ENCODE data around the gene CBFB.

The CBFB gene

GRCh38 chr16:67129422-67129821, 100.5 kb downstream of the CBFB start:
- H3K4me1 ChIP-seq (ENCODE audit: low read length), result no peaks in the 10 kb centered on the region
- peaks cover 18% of the 10 kb centered on the region for H3K36me3 ChIP-seq (replicated peaks; ENCODE audit: low read depth, low read length)
- no peak overlapping the region for H3K4me3 ChIP-seq (ENCODE audit: low read length)
- no peak for TF ChIP-seq EZH2phosphoT487 (IDR thresholded peaks at IDR 0.05; ENCODE audit: low read depth)
- no peak for TF ChIP-seq CTCF (IDR thresholded peaks at IDR 0.05; ENCODE audit: low read depth, low read length)
- no peak overlapping the region for H3K9ac ChIP-seq (ENCODE audit: low read length)
- H3K79me2 ChIP-seq (ENCODE audit: low read length), result no peaks in the 10 kb centered on the region
- no peak overlapping the region for H3K27ac ChIP-seq (ENCODE audit: low read length)
- H2AFZ ChIP-seq (ENCODE audit: low read depth, low read length), result no peak overlapping the region
- H3K27me3 ChIP-seq (ENCODE audit: low read depth, low read length), result no peaks in the 10 kb centered on the region
- no peaks in the 10 kb centered on the region; the same call in 1 of the 2 replicates for H4K20me1 ChIP-seq (ENCODE audit: insufficient read depth, low read length)
- no peak overlapping the region for H3K4me2 ChIP-seq (ENCODE audit: low read length)
- H3K9me3 ChIP-seq (ENCODE audit: insufficient read depth, low read length), result no peaks in the 10 kb centered on the region

GRCh38 chr16:67137605-67138004, 108.7 kb downstream of the CBFB start:
- H3K27me3 ChIP-seq (ENCODE audit: low read depth, low read length), result no peaks in the 10 kb centered on the region
- H3K4me2 ChIP-seq (ENCODE audit: low read length), result no peak overlapping the region
- TF ChIP-seq CTCF (IDR thresholded peaks at IDR 0.05; ENCODE audit: low read depth, low read length), result no peak
- no peak for TF ChIP-seq EZH2phosphoT487 (IDR thresholded peaks at IDR 0.05; ENCODE audit: low read depth)
- H3K27ac ChIP-seq (ENCODE audit: low read length), result no peak overlapping the region
- H3K9me3 ChIP-seq (ENCODE audit: insufficient read depth, low read length), result no peaks in the 10 kb centered on the region
- no peak overlapping the region for H3K4me3 ChIP-seq (ENCODE audit: low read length)
- no peak overlapping the region for H2AFZ ChIP-seq (ENCODE audit: low read depth, low read length)
- no peaks in the 10 kb centered on the region for H3K79me2 ChIP-seq (ENCODE audit: low read length)
- H3K4me1 ChIP-seq (ENCODE audit: low read length), result no peaks in the 10 kb centered on the region
- H3K36me3 ChIP-seq (replicated peaks; ENCODE audit: low read depth, low read length), result peaks cover 36% of the 10 kb centered on the region
- H4K20me1 ChIP-seq (ENCODE audit: insufficient read depth, low read length), result no peaks in the 10 kb centered on the region
- no peak overlapping the region for H3K9ac ChIP-seq (ENCODE audit: low read length)

- no peaks in the 10 kb centered on the region for H3K79me2 ChIP-seq (ENCODE audit: low read length)
- no peak overlapping the region for H3K27ac ChIP-seq (ENCODE audit: low read length)
- no peak overlapping the region for H2AFZ ChIP-seq (ENCODE audit: low read depth, low read length)
- H3K36me3 ChIP-seq (replicated peaks; ENCODE audit: low read depth, low read length), result peaks cover 50% of the 10 kb centered on the region
- no peaks in the 10 kb centered on the region for H4K20me1 ChIP-seq (ENCODE audit: insufficient read depth, low read length)
- no peaks in the 10 kb centered on the region for H3K9me3 ChIP-seq (ENCODE audit: insufficient read depth, low read length)
- H3K4me2 ChIP-seq (ENCODE audit: low read length), result no peak overlapping the region
- no peaks in the 10 kb centered on the region for H3K4me1 ChIP-seq (ENCODE audit: low read length)
- H3K27me3 ChIP-seq (ENCODE audit: low read depth, low read length), result no peaks in the 10 kb centered on the region
- H3K4me3 ChIP-seq (ENCODE audit: low read length), result no peak overlapping the region
- H3K9ac ChIP-seq (ENCODE audit: low read length), result no peak overlapping the region
- TF ChIP-seq CTCF (IDR thresholded peaks at IDR 0.05; ENCODE audit: low read depth, low read length) (no peak), EZH2phosphoT487 (IDR thresholded peaks at IDR 0.05; ENCODE audit: low read depth) (no peak)
These were observed 112.4 kb downstream of the CBFB start for GRCh38 chr16:67141391-67141790.

GRCh38 chr16:67142342-67142741, 113.4 kb downstream of the CBFB start:
- no peak overlapping the region for H3K4me3 ChIP-seq (ENCODE audit: low read length)
- no peaks in the 10 kb centered on the region for H4K20me1 ChIP-seq (ENCODE audit: insufficient read depth, low read length)
- H3K27ac ChIP-seq (ENCODE audit: low read length), result no peak overlapping the region
- peaks cover 55% of the 10 kb centered on the region for H3K36me3 ChIP-seq (replicated peaks; ENCODE audit: low read depth, low read length)
- H2AFZ ChIP-seq (ENCODE audit: low read depth, low read length), result no peak overlapping the region
- H3K79me2 ChIP-seq (ENCODE audit: low read length), result no peaks in the 10 kb centered on the region
- H3K9me3 ChIP-seq (ENCODE audit: insufficient read depth, low read length), result no peaks in the 10 kb centered on the region
- no peaks in the 10 kb centered on the region for H3K4me1 ChIP-seq (ENCODE audit: low read length)
- H3K9ac ChIP-seq (ENCODE audit: low read length), result no peak overlapping the region
- TF ChIP-seq CTCF (IDR thresholded peaks at IDR 0.05; ENCODE audit: low read depth, low read length) (no peak), EZH2phosphoT487 (IDR thresholded peaks at IDR 0.05; ENCODE audit: low read depth) (no peak)
- no peak overlapping the region for H3K4me2 ChIP-seq (ENCODE audit: low read length)
- H3K27me3 ChIP-seq (ENCODE audit: low read depth, low read length), result no peaks in the 10 kb centered on the region

Data from OCI-LY3 (cell line).